Liver (tissue), 9 donors: ENCODE measurements around the gene ZNF473. TPM values are rescaled to one million over a fixed set of nuclear protein-coding genes. Genes with fewer than 3 reads are reported as not detected.
A peak's percentile ranks its signal among the peaks of the same experiment; 100 is the strongest.

Source experiments
- DNase-seq: peaks from one replicate; pipeline ENCODE4 v3.0.0-alpha.2; 2017; ENCODE audit warnings: low spot score
- H3K27ac ChIP-seq, 2 donors: one replicate each; pipeline ENCODE4 v1.7.0; 2013; ENCODE audit warnings: inconsistent platforms in 2 of 2, low read length in 2 of 2, control low read depth in 1 of 2, low read depth in 1 of 2, mild to moderate bottlenecking in 1 of 2
- H3K27me3 ChIP-seq, 4 donors: one replicate each; pipeline versions ENCODE4 v1.6.1 to v1.7.0; 2013; ENCODE audit warnings: low read length in 3 of 4, inconsistent platforms in 1 of 4, mild to moderate bottlenecking in 1 of 4, moderate library complexity in 1 of 4; ENCODE audit not compliant: control insufficient read depth in 4 of 4, insufficient read depth in 4 of 4
- H3K36me3 ChIP-seq, 4 donors: one replicate each; pipeline versions ENCODE4 v1.6.1 to v1.7.0; 2013; ENCODE audit warnings: low read length in 3 of 4, mild to moderate bottlenecking in 3 of 4, low read depth in 1 of 4, moderate library complexity in 1 of 4; ENCODE audit not compliant: control insufficient read depth in 4 of 4, insufficient read depth in 3 of 4
- H3K4me1 ChIP-seq, 4 donors: one replicate each; pipeline versions ENCODE4 v1.6.1 to v1.7.0; 2013; ENCODE audit warnings: low read length in 3 of 4, mild to moderate bottlenecking in 3 of 4, moderate library complexity in 1 of 4; ENCODE audit not compliant: control insufficient read depth in 4 of 4, insufficient read depth in 4 of 4
- H3K4me3 ChIP-seq, 3 donors: one replicate each; pipeline versions ENCODE4 v1.6.1 to v1.7.0; 2013; ENCODE audit warnings: low read length in 3 of 3, control low read depth in 1 of 3, low read depth in 1 of 3, mild to moderate bottlenecking in 1 of 3
- H3K9ac ChIP-seq, 2 donors: one replicate each; pipeline ENCODE4 v1.7.0; 2013; ENCODE audit warnings: low read length in 2 of 2, mild to moderate bottlenecking in 2 of 2, moderate library complexity in 2 of 2, control low read depth in 1 of 2, low read depth in 1 of 2
- H3K9me3 ChIP-seq, 4 donors: one replicate each; pipeline versions ENCODE4 v1.6.1 to v1.7.0; 2013; ENCODE audit warnings: low read length in 3 of 4; ENCODE audit not compliant: control insufficient read depth in 4 of 4
- ATF3 ChIP-seq: IDR thresholded peaks from 2 replicates; pipeline ENCODE4 v1.6.1; 2016; ENCODE audit warnings: antibody characterized with exemption
- EGR1 ChIP-seq, 2 donors: IDR thresholded peaks; 2 replicates each; pipeline ENCODE4 v1.6.1; 2016 to 2018; ENCODE audit warnings: antibody characterized with exemption in 2 of 2, low read depth in 2 of 2
- FOXA1 ChIP-seq: IDR thresholded peaks from 2 replicates; pipeline ENCODE4 v1.6.1; 2016; ENCODE audit warnings: antibody characterized with exemption
- FOXA2 ChIP-seq: IDR thresholded peaks from 2 replicates; pipeline ENCODE4 v1.6.1; 2016; ENCODE audit warnings: antibody characterized with exemption
- GABPA ChIP-seq, 2 donors: IDR thresholded peaks in 1 of 2; conservative IDR thresholded peaks in 1 of 2; 2 replicates each; pipeline ENCODE4 v1.6.1; 2016; ENCODE audit warnings: antibody characterized with exemption in 2 of 2, mild to moderate bottlenecking in 1 of 2, moderate library complexity in 1 of 2
- JUND ChIP-seq, 2 donors: IDR thresholded peaks; 2 replicates each; pipeline ENCODE4 v1.6.1; 2016; ENCODE audit warnings: antibody characterized with exemption in 2 of 2
- NR2F2 ChIP-seq: IDR thresholded peaks from 2 replicates; pipeline ENCODE4 v1.6.1; 2016; ENCODE audit warnings: antibody characterized with exemption
- RAD21 ChIP-seq, 2 donors: IDR thresholded peaks; 2 replicates each; pipeline ENCODE4 v1.6.1; 2016; ENCODE audit warnings: antibody characterized with exemption in 2 of 2, mild to moderate bottlenecking in 2 of 2
- RXRA ChIP-seq, 2 donors: IDR thresholded peaks; 2 replicates each; pipeline ENCODE4 v1.6.1; 2017 to 2018; ENCODE audit warnings: antibody characterized with exemption in 2 of 2, mild to moderate bottlenecking in 1 of 2
- SP1 ChIP-seq: IDR thresholded peaks from 2 replicates; pipeline ENCODE4 v1.6.1; 2018; ENCODE audit warnings: antibody characterized with exemption, mild to moderate bottlenecking
- TAF1 ChIP-seq: conservative IDR thresholded peaks from 2 replicates; pipeline ENCODE4 v1.6.1; 2016; ENCODE audit warnings: antibody characterized with exemption, mild to moderate bottlenecking
- YY1 ChIP-seq: IDR thresholded peaks from 2 replicates; pipeline ENCODE4 v1.6.1; 2016; ENCODE audit warnings: antibody characterized with exemption, mild to moderate bottlenecking
- WGBS: extraction: QIAGEN DNeasy Blood & Tissue Kit; methylation state at CpG from one replicate; pipeline ENCODE4 v1.1.7; 2013; 5-methylcytosine and 5-hydroxymethylcytosine counted together
- polyA plus RNA-seq, 2 donors: library from polyadenylated mRNA; stranded (reverse) in 1 of 2; unstranded in 1 of 2; fragments of 200-250 nt in 1 of 2; fragments of >200 nt in 1 of 2; fragmentation: Nextera tagmentation in 1 of 2; extraction: Ambion mirVana in 1 of 2; gene quantifications; one replicate each; pipeline versions ENCODE4 v1.2.1 to v1.2.3, GENCODE V29; 2013 to 2015
- total RNA-seq, 2 donors: library from RNA; depleted of rRNA; stranded (reverse); fragments of >200 nt; gene quantifications; one replicate each; pipeline ENCODE4 v1.2.3, GENCODE V29; 2014
- TF ChIP-seq, protein P1 (sequence below): IDR thresholded peaks from 2 replicates; pipeline ENCODE4 v1.6.1; 2016; ENCODE audit warnings: antibody characterized with exemption, mild to moderate bottlenecking
- TF ChIP-seq, protein P2 (sequence below): fragments of 150-350 bp; IDR thresholded peaks from 2 replicates; pipeline ENCODE4 v1.5.1; 2017; ENCODE audit warnings: improper control_type of control experiment, low read depth, low read length; ENCODE audit not compliant: missing input control
- TF ChIP-seq, protein P3 (sequence below): IDR thresholded peaks from 2 replicates; pipeline ENCODE4 v1.6.1; 2016; ENCODE audit warnings: antibody characterized with exemption
- donor health status: healthy.
- donor health status: healthy.
- donor health status: healthy.
- donor health status: healthy.
- donor health status: healthy.

ZNF473 gene
- total and polyA plus RNA-seq, 4 donors = 0.92 to 4.0 (median 2.8) TPM

DNA sequence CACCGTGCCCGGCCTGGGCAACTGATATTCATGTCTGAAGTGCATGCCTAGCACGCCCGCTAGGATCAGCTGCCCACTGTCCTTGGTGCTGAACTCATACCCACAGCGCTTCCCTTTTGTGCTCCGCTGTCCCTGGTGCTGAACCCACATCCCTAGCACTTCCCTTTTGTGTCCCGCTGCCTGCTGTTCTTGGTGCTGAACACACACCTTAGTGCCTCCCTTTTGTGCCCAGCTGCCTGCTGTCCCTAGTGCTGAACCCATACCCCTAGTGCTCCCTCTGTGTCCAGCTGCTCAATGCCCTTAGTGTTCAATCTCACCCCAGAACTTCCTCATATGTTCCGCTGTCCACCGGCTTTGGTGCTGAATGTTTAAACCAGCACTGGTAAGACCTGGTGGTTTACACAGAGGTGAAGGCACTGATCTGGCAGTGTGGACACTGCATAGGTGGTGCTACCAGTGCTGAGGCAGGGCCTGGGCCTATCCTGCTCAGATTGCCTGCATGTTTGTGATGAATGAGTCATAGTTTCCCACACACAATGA is 38.6 kb upstream of the ZNF473 start:
- 46% methylated on average over 9 of the region's 9 CpGs for WGBS

GRCh38 chr19:49988007-49988406 is 37.8 kb upstream of the ZNF473 start:
- H3K27me3 ChIP-seq = no peaks in the 10 kb centered on the region
- H3K9me3 ChIP-seq = no peaks in the 10 kb centered on the region
- no peak for DNase-seq
- H3K27ac ChIP-seq = no peak overlapping the region
- 96% methylated on average over 5 of the region's 5 CpGs for WGBS
- TF ChIP-seq EGR1 (IDR thresholded peaks at IDR 0.05; ENCODE audit: low read depth in 2 of 2) (no peak), GABPA (IDR thresholded peaks at IDR 0.05 in 1 of 2, conservative IDR thresholded peaks at IDR 0.05 in 1 of 2) (no peak), RXRA (IDR thresholded peaks at IDR 0.05) (no peak)
- no peak overlapping the region for H3K4me3 ChIP-seq
- H3K4me1 ChIP-seq = no peaks in the 10 kb centered on the region
- H3K36me3 ChIP-seq = peaks cover 7 to 65% (median 50%) of the 10 kb centered on the region in 4 donors
- H3K9ac ChIP-seq = no peak overlapping the region

More for the DNA sequence above, 38.6 kb upstream of the ZNF473 start:
- Histone ChIP-seq H3K9me3 (no peaks in the 10 kb centered on the region), H3K4me3 (no peak overlapping the region), H3K4me1 (no peaks in the 10 kb centered on the region), H3K9ac (no peak overlapping the region), H3K36me3 (peaks cover 7 to 57% (median 44%) of the 10 kb centered on the region in 4 donors), H3K27ac (no peak overlapping the region), H3K27me3 (no peaks in the 10 kb centered on the region)
- peak; percentile 83 for DNase-seq
- TF ChIP-seq YY1 = no peak
- peak in 1 of 2 donors; percentile 43 for TF ChIP-seq RAD21 (IDR thresholded peaks at IDR 0.05)
- TF ChIP-seq FOXA1 = no peak
- TF ChIP-seq TAF1 = no peak
- no peak for TF ChIP-seq NR2F2
- no peak for TF ChIP-seq ATF3
- TF ChIP-seq, protein P1, sequence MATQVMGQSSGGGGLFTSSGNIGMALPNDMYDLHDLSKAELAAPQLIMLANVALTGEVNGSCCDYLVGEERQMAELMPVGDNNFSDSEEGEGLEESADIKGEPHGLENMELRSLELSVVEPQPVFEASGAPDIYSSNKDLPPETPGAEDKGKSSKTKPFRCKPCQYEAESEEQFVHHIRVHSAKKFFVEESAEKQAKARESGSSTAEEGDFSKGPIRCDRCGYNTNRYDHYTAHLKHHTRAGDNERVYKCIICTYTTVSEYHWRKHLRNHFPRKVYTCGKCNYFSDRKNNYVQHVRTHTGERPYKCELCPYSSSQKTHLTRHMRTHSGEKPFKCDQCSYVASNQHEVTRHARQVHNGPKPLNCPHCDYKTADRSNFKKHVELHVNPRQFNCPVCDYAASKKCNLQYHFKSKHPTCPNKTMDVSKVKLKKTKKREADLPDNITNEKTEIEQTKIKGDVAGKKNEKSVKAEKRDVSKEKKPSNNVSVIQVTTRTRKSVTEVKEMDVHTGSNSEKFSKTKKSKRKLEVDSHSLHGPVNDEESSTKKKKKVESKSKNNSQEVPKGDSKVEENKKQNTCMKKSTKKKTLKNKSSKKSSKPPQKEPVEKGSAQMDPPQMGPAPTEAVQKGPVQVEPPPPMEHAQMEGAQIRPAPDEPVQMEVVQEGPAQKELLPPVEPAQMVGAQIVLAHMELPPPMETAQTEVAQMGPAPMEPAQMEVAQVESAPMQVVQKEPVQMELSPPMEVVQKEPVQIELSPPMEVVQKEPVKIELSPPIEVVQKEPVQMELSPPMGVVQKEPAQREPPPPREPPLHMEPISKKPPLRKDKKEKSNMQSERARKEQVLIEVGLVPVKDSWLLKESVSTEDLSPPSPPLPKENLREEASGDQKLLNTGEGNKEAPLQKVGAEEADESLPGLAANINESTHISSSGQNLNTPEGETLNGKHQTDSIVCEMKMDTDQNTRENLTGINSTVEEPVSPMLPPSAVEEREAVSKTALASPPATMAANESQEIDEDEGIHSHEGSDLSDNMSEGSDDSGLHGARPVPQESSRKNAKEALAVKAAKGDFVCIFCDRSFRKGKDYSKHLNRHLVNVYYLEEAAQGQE = peak; percentile 100
- TF ChIP-seq GABPA (IDR thresholded peaks at IDR 0.05 in 1 of 2, conservative IDR thresholded peaks at IDR 0.05 in 1 of 2) = no peak

GRCh38 chr19:49988433-49988832 is 37.4 kb upstream of the ZNF473 start:
- Histone ChIP-seq H3K4me3 (no peak overlapping the region), H3K36me3 (peaks cover 7 to 66% (median 53%) of the 10 kb centered on the region in 4 donors), H3K27me3 (no peaks in the 10 kb centered on the region), H3K27ac (no peak overlapping the region), H3K9ac (no peak overlapping the region), H3K4me1 (no peaks in the 10 kb centered on the region), H3K9me3 (no peaks in the 10 kb centered on the region)
- WGBS = 94% methylated on average over 9 of the region's 9 CpGs
- DNase-seq = no peak
- no peak for TF ChIP-seq GABPA (IDR thresholded peaks at IDR 0.05 in 1 of 2, conservative IDR thresholded peaks at IDR 0.05 in 1 of 2)
- TF ChIP-seq, protein P2, sequence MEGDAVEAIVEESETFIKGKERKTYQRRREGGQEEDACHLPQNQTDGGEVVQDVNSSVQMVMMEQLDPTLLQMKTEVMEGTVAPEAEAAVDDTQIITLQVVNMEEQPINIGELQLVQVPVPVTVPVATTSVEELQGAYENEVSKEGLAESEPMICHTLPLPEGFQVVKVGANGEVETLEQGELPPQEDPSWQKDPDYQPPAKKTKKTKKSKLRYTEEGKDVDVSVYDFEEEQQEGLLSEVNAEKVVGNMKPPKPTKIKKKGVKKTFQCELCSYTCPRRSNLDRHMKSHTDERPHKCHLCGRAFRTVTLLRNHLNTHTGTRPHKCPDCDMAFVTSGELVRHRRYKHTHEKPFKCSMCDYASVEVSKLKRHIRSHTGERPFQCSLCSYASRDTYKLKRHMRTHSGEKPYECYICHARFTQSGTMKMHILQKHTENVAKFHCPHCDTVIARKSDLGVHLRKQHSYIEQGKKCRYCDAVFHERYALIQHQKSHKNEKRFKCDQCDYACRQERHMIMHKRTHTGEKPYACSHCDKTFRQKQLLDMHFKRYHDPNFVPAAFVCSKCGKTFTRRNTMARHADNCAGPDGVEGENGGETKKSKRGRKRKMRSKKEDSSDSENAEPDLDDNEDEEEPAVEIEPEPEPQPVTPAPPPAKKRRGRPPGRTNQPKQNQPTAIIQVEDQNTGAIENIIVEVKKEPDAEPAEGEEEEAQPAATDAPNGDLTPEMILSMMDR = no peak
- TF ChIP-seq, protein P1 = no peak
- no peak for TF ChIP-seq RAD21 (IDR thresholded peaks at IDR 0.05)
- no peak for TF ChIP-seq FOXA1
- TF ChIP-seq NR2F2 = no peak
- TF ChIP-seq SP1 = no peak
- TF ChIP-seq RXRA (IDR thresholded peaks at IDR 0.05) = no peak
- TF ChIP-seq, protein P3, sequence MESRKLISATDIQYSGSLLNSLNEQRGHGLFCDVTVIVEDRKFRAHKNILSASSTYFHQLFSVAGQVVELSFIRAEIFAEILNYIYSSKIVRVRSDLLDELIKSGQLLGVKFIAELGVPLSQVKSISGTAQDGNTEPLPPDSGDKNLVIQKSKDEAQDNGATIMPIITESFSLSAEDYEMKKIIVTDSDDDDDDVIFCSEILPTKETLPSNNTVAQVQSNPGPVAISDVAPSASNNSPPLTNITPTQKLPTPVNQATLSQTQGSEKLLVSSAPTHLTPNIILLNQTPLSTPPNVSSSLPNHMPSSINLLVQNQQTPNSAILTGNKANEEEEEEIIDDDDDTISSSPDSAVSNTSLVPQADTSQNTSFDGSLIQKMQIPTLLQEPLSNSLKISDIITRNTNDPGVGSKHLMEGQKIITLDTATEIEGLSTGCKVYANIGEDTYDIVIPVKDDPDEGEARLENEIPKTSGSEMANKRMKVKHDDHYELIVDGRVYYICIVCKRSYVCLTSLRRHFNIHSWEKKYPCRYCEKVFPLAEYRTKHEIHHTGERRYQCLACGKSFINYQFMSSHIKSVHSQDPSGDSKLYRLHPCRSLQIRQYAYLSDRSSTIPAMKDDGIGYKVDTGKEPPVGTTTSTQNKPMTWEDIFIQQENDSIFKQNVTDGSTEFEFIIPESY = no peak
- no peak for TF ChIP-seq FOXA2
- TF ChIP-seq TAF1 = no peak
- TF ChIP-seq JUND (IDR thresholded peaks at IDR 0.05) = no peak
- TF ChIP-seq ATF3 = no peak
